Activated CD8-positive, alpha-beta T cell treated with anti-CD3 and anti-CD28 coated beads for 36 hours (primary cell): Measurements from ENCODE around the gene NOP10. TPM values are rescaled to one million over a fixed set of nuclear protein-coding genes. Genes with fewer than 3 reads are reported as not detected.

ENCODE experiments used
- ATAC-seq: fragments of 200-7000 bp; cut with Tn5 transposase; one replicate; pipeline ENCODE4 v1.10.0; 2021; ENCODE audit warnings: mild to moderate bottlenecking, moderate library complexity
- CTCF ChIA-PET: fragments of 350-600 bp; sonication (Branson Sonifier 250); formaldehyde crosslinking; loops from one replicate; lab custom pipeline; 2021; ENCODE audit warnings: antibody characterized with exemption; lab: Charles Lee
- POLR2A ChIA-PET: fragments of 350-600 bp; sonication (Branson Sonifier 250); formaldehyde crosslinking; loops from one replicate; lab custom pipeline; 2021; ENCODE audit warnings: antibody characterized with exemption; lab: Charles Lee
- DNase-seq: peaks from one replicate; pipeline ENCODE4 v3.0.0-alpha.2; 2020
- H3K27ac Mint-ChIP-seq: one replicate; pipeline ENCODE4 v1.8.0; 2021; ENCODE audit warnings: mild to moderate bottlenecking, mixed read lengths
- H3K27me3 Mint-ChIP-seq: one replicate; pipeline ENCODE4 v1.8.0; 2021; ENCODE audit warnings: mixed read lengths
- H3K36me3 Mint-ChIP-seq: one replicate; pipeline ENCODE4 v1.8.0; 2021; ENCODE audit warnings: low read depth, mixed read lengths
- H3K4me1 Mint-ChIP-seq: one replicate; pipeline ENCODE4 v1.8.0; 2021; ENCODE audit warnings: low read depth, mixed read lengths
- H3K4me3 Mint-ChIP-seq: one replicate; pipeline ENCODE4 v1.8.0; 2021; ENCODE audit warnings: mild to moderate bottlenecking, moderate library complexity, mixed read lengths
- H3K9me3 Mint-ChIP-seq: one replicate; pipeline ENCODE4 v1.8.0; 2021; ENCODE audit warnings: mixed read lengths
- CTCF ChIP-seq: fragments of 200-600 bp; IDR thresholded peaks from one replicate; pipeline ENCODE4 v1.8.0; 2022; ENCODE audit warnings: antibody characterized with exemption, mild to moderate bottlenecking
- intact Hi-C: fragments of 100-400 bp; cut with micrococcal nuclease; formaldehyde crosslinking; loops from one replicate; pipeline ENCODE4 v1.10.0; 2022
- total RNA-seq, 2 experiments: library from RNA; stranded (reverse); gene quantifications; one replicate each; pipeline ENCODE4 v1.2.3, GENCODE V29; 2021

NOP10 gene
- total RNA-seq, 2 experiments from 2014 or later = 225 to 226 TPM

- no peak for DNase-seq
- intact Hi-C loops = no loop called here
- ATAC-seq = no peak
- Mint-ChIP-seq H3K27me3 (no peaks in the 10 kb centered on the region), H3K4me1 (peaks cover 17% of the 10 kb centered on the region), H3K9me3 (no peaks in the 10 kb centered on the region), H3K27ac (no peak overlapping the region), H3K36me3 (peaks cover 36% of the 10 kb centered on the region), H3K4me3 (no peak overlapping the region)
- ChIA-PET CTCF (interaction anchor here (0.8 kb wide), 1 partner anchor 18 kb away, joined by 3 read pairs; no protein-coding TSS in a partner anchor), POLR2A (no interaction called here)
- TF ChIP-seq CTCF = no peak
These were observed 19.3 kb upstream of the NOP10 start for GRCh38 chr15:34362047-34362773.

- ChIA-PET CTCF (interaction anchor here (0.8 kb wide), 1 partner anchor 17 kb away, joined by 3 read pairs; no protein-coding TSS in a partner anchor), POLR2A (interaction anchor here (1.2 kb wide), 1 partner anchor 22 kb away, joined by 3 read pairs; no protein-coding TSS in a partner anchor)
- H3K27me3 Mint-ChIP-seq = no peaks in the 10 kb centered on the region
- H3K36me3 Mint-ChIP-seq = peaks cover 36% of the 10 kb centered on the region
- no peaks in the 10 kb centered on the region for H3K9me3 Mint-ChIP-seq
- peaks cover 17% of the 10 kb centered on the region for H3K4me1 Mint-ChIP-seq
- H3K27ac Mint-ChIP-seq = no peak overlapping the region
- no peak overlapping the region for H3K4me3 Mint-ChIP-seq
- TF ChIP-seq CTCF = no peak
- DNase-seq = no peak
- ATAC-seq = no peak
- intact Hi-C loops = no loop called here
These were observed 18.3 kb upstream of the NOP10 start for GRCh38 chr15:34361278-34361677.

- H3K27me3 Mint-ChIP-seq = no peaks in the 10 kb centered on the region
- intact Hi-C loops = no loop called here
- CTCF ChIA-PET = interaction anchor here (1.2 kb wide), 2 partner anchors 17 to 118 kb away, joined by 3 to 4 read pairs; no protein-coding TSS in a partner anchor
- no peaks in the 10 kb centered on the region for H3K9me3 Mint-ChIP-seq
- TF ChIP-seq CTCF = no peak
- DNase-seq (no peak), ATAC-seq (no peak)
- no peak overlapping the region for H3K27ac Mint-ChIP-seq
- peaks cover 8% of the 10 kb centered on the region for H3K4me1 Mint-ChIP-seq
- H3K4me3 Mint-ChIP-seq = no peak overlapping the region
- peaks cover 36% of the 10 kb centered on the region for H3K36me3 Mint-ChIP-seq
- POLR2A ChIA-PET = interaction anchor here (1.2 kb wide), 1 partner anchor 21 kb away, joined by 3 read pairs; no protein-coding TSS in a partner anchor
These were observed 17.4 kb upstream of the NOP10 start for GRCh38 chr15:34360298-34360697.

GRCh38 chr15:34359416-34359815, 16.5 kb upstream of the NOP10 start:
- ChIA-PET CTCF (interaction anchor here (1.2 kb wide), 2 partner anchors 16 to 117 kb away, joined by 3 to 4 read pairs; no protein-coding TSS in a partner anchor), POLR2A (no interaction called here)
- TF ChIP-seq CTCF = no peak
- no peak for DNase-seq
- ATAC-seq = no peak
- intact Hi-C loops = no loop called here
- Mint-ChIP-seq H3K9me3 (no peaks in the 10 kb centered on the region), H3K36me3 (peaks cover 33% of the 10 kb centered on the region), H3K4me1 (no peaks in the 10 kb centered on the region), H3K4me3 (no peak overlapping the region), H3K27me3 (no peaks in the 10 kb centered on the region), H3K27ac (no peak overlapping the region)

GRCh38 chr15:34358948-34359347, 16.0 kb upstream of the NOP10 start:
- Mint-ChIP-seq H3K9me3 (no peaks in the 10 kb centered on the region), H3K36me3 (peaks cover 33% of the 10 kb centered on the region), H3K4me3 (no peak overlapping the region), H3K27ac (no peak overlapping the region), H3K27me3 (no peaks in the 10 kb centered on the region), H3K4me1 (no peaks in the 10 kb centered on the region)
- CTCF ChIA-PET = interaction anchor here (0.7 to 2.1 kb wide), 3 partner anchors 8 to 149 kb away, joined by 3 to 9 read pairs (median 4); partner anchors contain the start of genes KATNBL1 and LPCAT4
- POLR2A ChIA-PET = interaction anchor here (1.4 kb wide), 1 partner anchor 9 kb away, joined by 5 read pairs; no protein-coding TSS in a partner anchor
- no peak for TF ChIP-seq CTCF
- DNase-seq = no peak
- ATAC-seq = no peak
- intact Hi-C loops = no loop called here
